CD4-positive, alpha-beta T cell treated with Interleukin-12 subunit alpha and Interleukin-12 subunit beta, for 1 hour (primary cell): ENCODE results near the gene GLB1L3.
"Not testable (repeated sequence)": the region's sequence is repeated elsewhere in the genome, so short reads cannot be mapped to it uniquely, and the experiment has no call there.

Experiments used
- DNase-seq: peaks from one replicate; pipeline ENCODE4 v3.0.0-alpha.2; 2020

The GLB1L3 gene

GRCh38 chr11:134252346-134253187, 23.6 kb upstream of the GLB1L3 start:
- DNase-seq: no peak

GRCh38 chr11:134253188-134253993, 22.8 kb upstream of the GLB1L3 start, which contains the start of the genes ACAD8 and THYN1:
TSS of gene ACAD8 (plus strand) at chr11:134253568. CDS start at chr11:134253601, 33 bp downstream.
TSS of gene THYN1 (minus strand) at chr11:134253352. CDS start at chr11:134252882, 470 bp downstream.
- peak; percentile 96 for DNase-seq

- DNase-seq: no peak
Measured at GRCh38 chr11:134254433-134255183, 21.6 kb upstream of the GLB1L3 start.

- DNase-seq: not testable (repeated sequence)
Measured at GRCh38 chr11:134255184-134255561, 21.0 kb upstream of the GLB1L3 start.

- no peak for DNase-seq
Measured at GRCh38 chr11:134257101-134257500, 19.1 kb upstream of the GLB1L3 start.

GRCh38 chr11:134258577-134258976, 17.6 kb upstream of the GLB1L3 start:
- no peak for DNase-seq

GRCh38 chr11:134260503-134260902, 15.7 kb upstream of the GLB1L3 start:
- DNase-seq: no peak

- no peak for DNase-seq
Measured at GRCh38 chr11:134260983-134261382, 15.2 kb upstream of the GLB1L3 start.

- DNase-seq: peak; percentile 56
Measured at GRCh38 chr11:134261626-134262488, 14.3 kb upstream of the GLB1L3 start.

- DNase-seq: no peak
Measured at GRCh38 chr11:134264966-134265764, 11.0 kb upstream of the GLB1L3 start.

GRCh38 chr11:134266440-134266839, 9.7 kb upstream of the GLB1L3 start:
- no peak for DNase-seq

GRCh38 chr11:134266841-134267251, 9.3 kb upstream of the GLB1L3 start:
- no peak for DNase-seq

GRCh38 chr11:134267461-134267860, 8.7 kb upstream of the GLB1L3 start:
- DNase-seq: no peak

- no peak for DNase-seq
Measured at GRCh38 chr11:134267966-134268365, 8.2 kb upstream of the GLB1L3 start.

GRCh38 chr11:134270250-134270714, 5.9 kb upstream of the GLB1L3 start:
- DNase-seq: peak; percentile 54

GRCh38 chr11:134271978-134272377, 4.2 kb upstream of the GLB1L3 start:
- no peak for DNase-seq

- DNase-seq: no peak
Measured at GRCh38 chr11:134272381-134273316, 3.5 kb upstream of the GLB1L3 start.

- no peak for DNase-seq
Measured at GRCh38 chr11:134273317-134273712, 2.9 kb upstream of the GLB1L3 start.

GRCh38 chr11:134275188-134275533, 1.0 kb upstream of the GLB1L3 start:
- DNase-seq: no peak
